T-helper 2 cell treated with Interferon-gamma antibody and Interleukin-4, amounts not matched to agents 100 ng/mL and 5 ng/mL, for 36 hours (primary cell): ENCODE data around the gene OR2A42. TPM values are rescaled to one million over a fixed set of nuclear protein-coding genes. Genes with fewer than 3 reads are reported as not detected.
"Not testable (repeated sequence)": the region's sequence is repeated elsewhere in the genome, so short reads cannot be mapped to it uniquely, and the experiment has no call there.

Experiments used
- intact Hi-C: fragments of 100-400 bp; cut with micrococcal nuclease; formaldehyde crosslinking; loops from one replicate; pipeline ENCODE4 v1.15.1; 2023
- total RNA-seq: library from RNA; stranded (reverse); gene quantifications from 2 replicates; pipeline ENCODE4 v1.2.3, GENCODE V29; 2022

The OR2A42 gene
- total RNA-seq, 1 donor from 2014 or later, result not detected

DNA sequence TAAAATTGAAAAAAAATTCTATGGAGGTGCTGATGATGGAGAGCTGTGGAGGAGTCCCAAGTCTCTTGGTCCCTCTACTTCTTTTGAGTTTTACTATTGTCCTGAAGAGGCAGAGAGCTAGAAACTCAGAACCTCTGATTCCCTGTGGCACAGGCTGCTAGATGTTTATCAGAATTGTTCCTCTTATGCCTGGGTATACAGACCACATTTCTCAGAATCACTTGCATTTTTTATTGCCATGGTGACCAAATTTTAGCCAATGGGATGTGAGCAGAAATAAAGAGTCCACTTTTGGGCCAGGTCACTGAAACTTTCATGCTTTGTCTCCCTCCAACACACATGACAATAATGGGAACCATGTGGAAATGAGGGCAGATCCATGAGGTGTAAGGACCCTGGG, 15.7 kb downstream of the OR2A42 start:
- intact Hi-C loops, result not testable (repeated sequence)

- intact Hi-C loops, result not testable (repeated sequence)
Measured at GRCh38 chr7:144220531-144220930, 18.9 kb downstream of the OR2A42 start.

DNA sequence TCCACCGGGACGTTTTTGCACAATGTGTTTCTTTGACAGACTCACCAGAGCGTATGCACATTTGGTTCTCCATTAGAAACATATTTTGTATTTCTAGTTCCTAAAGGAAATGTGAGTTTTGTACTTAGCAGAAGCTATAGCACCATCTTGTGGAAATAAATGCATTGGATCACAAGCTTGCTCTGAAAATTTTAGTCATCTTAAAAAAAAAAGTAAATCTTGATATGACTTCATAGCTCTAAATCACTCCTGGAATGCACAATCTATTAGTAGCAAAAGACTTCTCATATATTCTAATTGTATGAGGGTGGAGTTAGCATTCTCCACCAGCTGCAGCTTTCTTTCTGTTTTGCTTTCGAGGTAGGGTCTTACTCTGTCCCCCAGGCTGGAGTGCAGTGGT, 20.3 kb downstream of the OR2A42 start:
- intact Hi-C loops, result not testable (repeated sequence)

GRCh38 chr7:144218581-144218980, 20.8 kb downstream of the OR2A42 start:
- intact Hi-C loops, result not testable (repeated sequence)

GRCh38 chr7:144217200-144217599, 22.2 kb downstream of the OR2A42 start:
- intact Hi-C loops, result not testable (repeated sequence)

DNA sequence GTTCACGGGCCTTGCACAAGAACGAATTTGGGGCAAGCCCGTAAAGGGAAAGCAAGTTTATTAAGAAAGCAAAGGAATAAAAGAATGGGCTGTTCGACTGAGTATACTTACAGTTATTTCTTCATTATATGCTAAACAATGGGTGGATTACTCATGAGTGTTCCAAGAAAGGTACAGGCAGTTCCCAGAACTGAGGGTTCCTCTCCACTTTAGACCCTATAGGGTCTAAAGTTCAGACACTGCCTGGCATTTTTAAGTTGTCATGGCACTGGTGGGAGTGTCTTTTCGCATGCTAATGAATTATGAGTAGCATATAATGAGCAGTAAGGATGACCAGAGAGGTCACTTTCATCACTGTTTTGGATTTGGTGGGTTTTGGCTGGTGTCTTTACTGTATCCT, 34.1 kb downstream of the OR2A42 start:
- intact Hi-C loops, result not testable (repeated sequence)

- intact Hi-C loops, result not testable (repeated sequence)
Measured at GRCh38 chr7:144203086-144203485, 36.3 kb downstream of the OR2A42 start.

- intact Hi-C loops, result not testable (repeated sequence)
Measured at GRCh38 chr7:144201978-144202377, 37.4 kb downstream of the OR2A42 start.

DNA sequence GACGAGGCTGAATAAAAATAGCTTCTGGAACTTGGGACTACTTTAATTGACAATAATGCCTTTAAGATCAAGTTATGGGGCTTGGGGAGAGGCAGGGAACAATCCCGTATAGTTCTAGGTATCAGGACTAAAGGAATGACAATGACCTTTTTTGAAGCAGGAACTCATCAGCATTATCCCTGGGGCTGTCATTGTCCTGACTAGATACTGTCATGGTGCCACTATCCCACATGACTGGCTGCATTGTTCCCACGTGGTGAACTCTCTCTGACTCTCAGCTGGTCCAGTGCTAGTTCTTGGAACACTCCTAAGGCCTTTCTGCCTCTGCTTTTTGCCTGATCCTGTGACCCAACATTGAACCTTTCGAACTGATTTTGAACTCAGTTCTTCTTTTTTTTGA, 40.5 kb downstream of the OR2A42 start:
- intact Hi-C loops, result not testable (repeated sequence)

DNA sequence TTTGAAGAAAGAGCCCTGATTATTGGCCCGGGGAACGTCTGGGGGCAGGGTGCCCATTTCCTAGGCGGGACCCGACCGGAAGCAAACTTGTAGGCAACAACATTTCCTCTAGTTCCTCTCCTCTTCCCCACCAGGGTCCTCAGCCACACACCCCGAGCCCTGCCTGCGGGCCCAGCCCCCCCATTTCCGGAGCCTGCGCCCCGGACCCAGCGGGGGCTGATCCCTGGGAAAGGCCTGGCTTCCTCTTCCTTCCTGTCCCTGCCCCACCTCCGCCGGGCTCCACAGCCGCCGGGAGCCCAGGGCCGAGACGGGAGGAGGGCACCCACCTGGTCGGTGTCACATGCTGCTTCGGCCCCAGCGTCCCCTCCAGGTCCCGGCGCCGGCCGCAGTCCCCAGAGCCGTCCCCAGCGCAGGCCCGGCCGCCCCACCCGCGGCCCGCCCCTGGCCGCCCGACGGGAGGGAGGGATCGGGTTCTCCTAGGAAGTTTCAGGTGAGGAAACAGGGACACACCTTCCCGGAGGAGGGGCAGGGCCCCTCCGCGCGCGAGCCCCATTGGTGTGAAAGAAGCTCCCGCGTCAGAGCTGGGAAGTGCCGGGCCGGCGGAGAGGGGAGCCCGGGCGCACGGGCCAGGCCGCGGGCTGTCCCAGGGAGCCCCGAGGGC, 44.1 kb downstream of the OR2A42 start, which contains the start of gene ARHGEF35:
Gene ARHGEF35, minus strand, starts transcription at position 622 of the 661 bp plus-strand sequence. CDS start 7,450 bp downstream, outside the sequence.
- intact Hi-C loops, result not testable (repeated sequence)

- intact Hi-C loops, result not testable (repeated sequence)
Measured at GRCh38 chr7:144194453-144194852, 45.0 kb downstream of the OR2A42 start.

GRCh38 chr7:144193782-144194181, 45.6 kb downstream of the OR2A42 start:
- intact Hi-C loops, result not testable (repeated sequence)

- intact Hi-C loops, result not testable (repeated sequence)
Measured at GRCh38 chr7:144188578-144189171, 50.7 kb downstream of the OR2A42 start.

- intact Hi-C loops, result not testable (repeated sequence)
Measured at GRCh38 chr7:144187848-144188247, 51.6 kb downstream of the OR2A42 start.

- intact Hi-C loops, result not testable (repeated sequence)
Measured at GRCh38 chr7:144183166-144183565, 56.2 kb downstream of the OR2A42 start, which contains the start of gene CTAGE4. CTAGE4 (plus strand) TSS chr7:144183466; CDS start chr7:144183504, 38 bp downstream.

- intact Hi-C loops, result not testable (repeated sequence)
Measured at GRCh38 chr7:144179165-144179479, 60.3 kb downstream of the OR2A42 start.

DNA sequence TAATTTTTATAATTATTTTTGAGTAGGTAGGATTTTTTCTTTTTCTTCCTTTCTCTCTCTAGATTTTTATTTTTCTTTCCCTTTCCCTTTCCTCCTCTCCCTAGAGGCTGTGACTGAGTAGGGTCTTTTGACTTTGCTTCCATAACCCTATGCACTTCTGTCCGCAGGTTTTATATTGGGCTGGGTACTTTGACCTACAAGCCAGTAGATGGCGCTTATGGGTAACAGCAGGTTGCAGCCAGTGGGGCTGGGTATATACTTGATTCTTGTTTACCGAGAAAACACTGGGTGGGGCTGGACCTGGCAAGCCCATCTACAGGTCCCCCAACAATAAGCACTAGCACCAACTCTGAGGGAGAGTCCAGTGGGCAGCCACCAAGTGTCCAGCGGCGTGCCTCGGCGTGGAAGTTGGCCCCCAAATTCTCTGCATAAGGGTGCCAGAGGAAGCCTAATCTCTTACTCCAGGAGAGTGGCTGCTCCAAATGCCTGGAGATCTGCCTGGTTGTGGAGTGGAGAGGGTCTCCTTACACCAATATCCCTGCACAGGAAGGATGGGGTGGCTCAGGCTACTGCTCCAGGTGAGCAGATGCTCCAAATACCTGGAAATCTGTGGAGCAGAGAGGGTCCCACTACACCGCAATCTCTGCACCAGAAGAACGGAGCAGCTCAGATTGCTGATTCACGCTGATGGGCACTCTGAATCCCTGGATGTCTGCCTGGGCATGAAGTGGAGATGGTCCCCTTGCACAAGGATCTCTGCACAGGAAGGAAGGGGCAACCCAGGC, 60.8 kb downstream of the OR2A42 start:
- intact Hi-C loops, result not testable (repeated sequence)

Other genes with a start within 250 kb of the OR2A42 start
- gene OR6B1, start 239.3 kb downstream of the OR2A42 start, total RNA-seq, result not detected in 2 replicates
- not detected in 2 replicates for gene OR2A5, start 190.7 kb downstream of the OR2A42 start, total RNA-seq
- gene OR2A25, start 169.8 kb downstream of the OR2A42 start, total RNA-seq, result not detected in 2 replicates
- gene OR2A12, start 153.3 kb downstream of the OR2A42 start, total RNA-seq, result not detected in 2 replicates
- not detected in 2 replicates for gene OR2A2, start 130.0 kb downstream of the OR2A42 start, total RNA-seq
- not detected in 2 replicates for gene OR2A14, start 116.4 kb downstream of the OR2A42 start, total RNA-seq
- 2.3 and 2.4 TPM in 2 replicates for gene CTAGE4, start 56.1 kb downstream of the OR2A42 start, total RNA-seq
- gene ARHGEF35, start 43.8 kb downstream of the OR2A42 start, total RNA-seq, result 3.6 and 3.9 TPM in 2 replicates
- 3.9 TPM in 2 replicates for gene OR2A7, start 25.2 kb upstream of the OR2A42 start, total RNA-seq
- 0.98 and 1.7 TPM in 2 replicates for gene CTAGE8, start 29.7 kb upstream of the OR2A42 start, total RNA-seq
- gene OR2A1, start 72.8 kb upstream of the OR2A42 start, total RNA-seq, result 0.09 TPM in 1 of 2 replicates, not detected in the other
- 11.0 and 11.9 TPM in 2 replicates for gene ARHGEF5, start 115.8 kb upstream of the OR2A42 start, total RNA-seq
- not detected in 2 replicates for gene NOBOX, start 164.1 kb upstream of the OR2A42 start, total RNA-seq